Measurements from ENCODE around the gene SORCS1. TPM values are rescaled to one million over a fixed set of nuclear protein-coding genes. Genes with fewer than 3 reads are reported as not detected.

SORCS1 gene
- total and polyA plus RNA-seq, 2 experiments from 2014 or later, result 2.9 to 8.9 TPM

- no peak for TF ChIP-seq EZH2phosphoT487 (IDR thresholded peaks at IDR 0.05; ENCODE audit: unreplicated experiment)
- TF ChIP-seq ZNF331 (CRISPR knock-in tag; IDR thresholded peaks at IDR 0.05; ENCODE audit: low read depth), result no peak
- no peak for TF ChIP-seq STAT1 (IDR thresholded peaks at IDR 0.05; ENCODE audit: unreplicated experiment)
- no peak for TF ChIP-seq NANOG (IDR thresholded peaks at IDR 0.05; ENCODE audit: borderline replicate concordance)
- TF ChIP-seq JUNB (IDR thresholded peaks at IDR 0.05; ENCODE audit: unreplicated experiment), result no peak
- TF ChIP-seq CREB1 (CRISPR knock-in tag; IDR thresholded peaks at IDR 0.05; ENCODE audit: low read depth), result no peak
- no peak for TF ChIP-seq REST (IDR thresholded peaks at IDR 0.05; ENCODE audit: unreplicated experiment)
Observed at GRCh38 chr10:106694696-106695095, 469.8 kb downstream of the SORCS1 start (continued).

- no peaks in the 10 kb centered on the region for H3K27me3 ChIP-seq (ENCODE audit: insufficient read depth)
- Mint-ChIP-seq H3K4me3 (no peak overlapping the region), H3K4me1 (peaks cover 11% of the 10 kb centered on the region), H3K9me3 (no peaks in the 10 kb centered on the region), H3K36me3 (ENCODE audit: low read depth) (no peaks in the 10 kb centered on the region), H3K27me3 (ENCODE audit: insufficient read depth, low read depth, poor library complexity) (no peaks in the 10 kb centered on the region), H3K27ac (no peak overlapping the region)
- TF ChIP-seq ZNF331 (CRISPR knock-in tag; IDR thresholded peaks at IDR 0.05; ENCODE audit: low read depth) (no peak), ZNF114 (CRISPR knock-in tag; IDR thresholded peaks at IDR 0.05) (no peak), EZH2 (IDR thresholded peaks at IDR 0.05; ENCODE audit: low read depth, unreplicated experiment) (no peak), STAT1 (IDR thresholded peaks at IDR 0.05; ENCODE audit: unreplicated experiment) (no peak), ZNF462 (CRISPR knock-in tag; IDR thresholded peaks at IDR 0.05) (no peak), JUNB (IDR thresholded peaks at IDR 0.05; ENCODE audit: unreplicated experiment) (no peak), REST (IDR thresholded peaks at IDR 0.05; ENCODE audit: unreplicated experiment) (no peak)
- H3F3A ChIP-seq (replicated peaks; ENCODE audit: low read depth), result no peaks in the 10 kb centered on the region
- no peak overlapping the region for H3K4me3 ChIP-seq
- no peak for ATAC-seq
- H3K9me2 ChIP-seq (ENCODE audit: insufficient read depth), result no peaks in the 10 kb centered on the region
- no peak overlapping the region for H3K27ac ChIP-seq (ENCODE audit: low read depth)
- H3K36me3 ChIP-seq (ENCODE audit: insufficient read depth), result no peaks in the 10 kb centered on the region
- no peak for DNase-seq (ENCODE audit: low spot score)
- no peaks in the 10 kb centered on the region for H3K4me1 ChIP-seq (ENCODE audit: insufficient read depth)
- no peaks in the 10 kb centered on the region for H4K20me1 ChIP-seq (replicated peaks; ENCODE audit: insufficient read depth)
- H3K4me2 ChIP-seq, result no peak overlapping the region
- H3K79me2 ChIP-seq (replicated peaks; ENCODE audit: insufficient read depth), result no peaks in the 10 kb centered on the region
- no peak overlapping the region for H2AFZ ChIP-seq
Observed at GRCh38 chr10:106682175-106682574, 482.3 kb downstream of the SORCS1 start.

Measured in GM23338 (cell line).